HG03103 (cell line): Measurements from ENCODE around the gene CCDC9B.

Experiments
- ATAC-seq: cut with Tn5 transposase; IDR thresholded peaks from one replicate; pipeline ENCODE4 v1.9.1; 2021; ENCODE audit warnings: low read depth; ENCODE audit not compliant: unreplicated experiment

The CCDC9B gene

DNA sequence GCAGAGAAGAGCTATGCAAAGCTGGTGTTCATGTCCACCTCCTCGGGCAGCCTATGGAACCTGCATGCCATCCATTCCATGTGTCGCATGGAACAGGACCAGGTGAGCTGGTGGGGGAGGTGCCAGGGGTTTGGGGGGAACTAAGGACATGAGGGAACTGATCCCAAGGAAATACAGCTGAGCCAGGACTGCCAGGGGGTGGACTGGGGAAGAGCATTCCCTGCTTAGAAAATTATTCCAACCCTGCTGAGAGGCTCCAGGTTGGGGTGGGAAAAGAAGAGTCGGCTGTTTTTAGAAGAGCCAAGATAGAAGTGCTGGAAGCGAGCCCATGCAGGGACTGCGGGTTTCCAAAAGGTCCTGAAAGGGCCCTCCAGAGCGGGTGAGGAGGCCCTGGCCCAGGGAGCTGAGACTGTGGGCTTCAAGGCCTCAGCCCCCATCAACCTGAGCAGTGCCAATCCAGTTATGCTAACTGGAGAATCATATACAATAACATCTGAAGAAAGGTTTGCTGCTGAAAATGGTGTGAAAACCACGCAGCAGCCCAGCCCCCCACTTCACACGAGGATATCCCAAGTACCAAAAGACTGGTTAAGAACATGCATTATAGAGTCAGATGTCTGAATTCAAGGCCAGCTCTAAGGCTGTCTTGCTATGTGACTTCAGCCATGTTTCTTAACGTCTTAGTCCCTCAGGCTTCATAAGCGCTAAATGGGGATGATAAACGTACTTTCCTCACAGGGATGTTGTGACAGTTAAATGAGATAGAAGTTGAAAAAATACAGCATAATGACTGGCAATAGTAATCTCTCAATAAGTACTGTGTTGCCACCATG lies 25.1 kb upstream of the CCDC9B start:
- ATAC-seq: no peak

DNA sequence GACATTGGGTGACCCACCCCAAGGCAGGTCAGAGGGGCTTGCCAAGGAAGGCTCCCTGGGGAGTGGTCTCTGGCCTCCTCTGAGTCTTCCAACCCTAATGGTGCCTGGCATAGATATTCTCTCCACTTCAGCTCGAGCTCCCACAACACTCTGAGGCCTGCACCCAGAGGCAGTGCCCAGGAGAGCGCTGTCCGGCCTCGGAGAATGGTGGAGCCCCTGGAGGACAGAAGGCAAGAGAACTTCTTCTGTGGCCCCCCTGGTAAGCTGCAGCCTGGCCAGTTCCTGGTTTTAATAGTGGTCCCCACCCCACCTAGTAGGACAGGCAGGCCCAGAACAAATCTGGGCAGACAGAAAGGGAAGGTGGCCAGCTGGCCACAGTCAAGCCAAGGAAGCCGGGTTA lies 24.3 kb upstream of the CCDC9B start:
- ATAC-seq: no peak

DNA sequence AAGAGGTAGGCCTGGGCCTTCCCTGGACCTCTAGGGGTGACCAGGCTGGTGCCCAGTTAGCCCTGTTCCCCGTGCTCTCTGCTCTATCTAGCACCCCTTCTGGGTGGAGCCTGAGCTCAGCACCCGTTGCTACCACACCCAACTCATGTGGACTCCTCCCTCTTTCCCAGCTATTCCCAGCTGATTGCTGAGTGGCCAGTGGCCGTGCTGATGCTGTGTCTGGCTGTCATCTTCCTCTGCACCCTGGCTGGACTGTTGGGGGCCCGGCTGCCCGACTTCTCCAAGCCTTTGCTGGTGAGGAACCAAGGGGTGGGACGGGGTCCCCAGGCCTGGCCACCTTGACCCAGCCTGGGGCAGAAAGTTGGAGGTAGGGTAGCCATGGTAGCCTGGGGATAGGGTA lies 23.5 kb upstream of the CCDC9B start:
- no peak for ATAC-seq

DNA sequence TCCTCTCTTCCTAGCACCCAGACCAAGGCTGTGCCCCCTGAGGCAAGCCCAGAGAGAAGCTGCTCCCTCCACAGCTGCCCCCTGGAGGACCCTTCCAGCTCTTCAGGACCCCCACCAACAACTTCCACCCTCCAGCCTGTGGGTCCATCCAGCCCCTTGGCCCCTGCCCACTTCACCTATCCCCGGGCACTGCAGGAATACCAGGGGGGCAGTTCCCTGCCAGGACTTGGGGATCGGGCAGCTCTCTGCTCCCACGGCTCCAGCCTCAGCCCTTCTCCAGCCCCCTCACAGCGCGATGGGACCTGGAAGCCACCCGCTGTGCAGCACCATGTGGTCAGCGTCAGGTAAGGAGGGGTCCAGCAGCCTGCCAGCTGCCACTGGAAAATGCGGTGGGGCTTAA lies 22.9 kb upstream of the CCDC9B start:
- no peak for ATAC-seq

DNA sequence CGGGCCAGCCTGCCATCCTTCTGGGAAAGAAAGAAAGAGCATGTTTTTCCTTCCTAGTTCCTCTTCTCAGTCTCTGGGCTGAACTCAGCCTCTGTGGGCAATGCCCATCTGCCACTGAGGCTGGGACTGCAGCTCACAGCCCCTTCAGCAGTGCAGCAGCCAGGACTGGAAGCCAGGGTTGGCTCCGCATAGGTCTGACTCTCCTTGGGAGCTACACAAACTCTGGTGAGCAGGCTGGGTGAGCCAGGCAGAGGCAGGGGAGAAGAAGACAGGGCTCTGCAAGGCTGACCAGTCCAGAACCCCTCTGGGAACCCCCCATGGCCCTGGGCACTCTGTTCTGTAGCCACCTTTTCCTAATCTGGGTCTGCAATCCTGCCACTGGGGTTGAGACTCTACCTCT lies 20.9 kb upstream of the CCDC9B start:
- no peak for ATAC-seq

DNA sequence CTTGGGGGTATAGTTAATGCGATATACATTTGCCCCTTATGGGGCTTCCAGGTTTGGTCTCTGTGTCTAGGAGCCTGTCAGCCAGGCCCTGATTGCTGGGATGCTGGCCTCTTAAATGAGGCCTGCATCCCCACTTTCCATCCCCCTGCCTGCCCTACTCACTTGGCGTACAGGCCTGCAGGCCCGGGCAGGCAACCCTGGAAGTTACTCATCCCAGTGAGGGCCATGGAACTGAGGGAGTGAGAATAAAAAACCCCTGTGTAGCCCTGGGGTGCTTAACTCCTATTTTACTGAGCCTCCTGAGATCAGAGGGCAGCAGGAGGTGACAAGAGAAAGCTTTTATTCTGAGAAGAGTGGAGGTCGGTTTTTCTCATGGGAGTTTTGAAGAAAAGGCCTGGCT lies 19.3 kb upstream of the CCDC9B start:
- ATAC-seq: no peak

DNA sequence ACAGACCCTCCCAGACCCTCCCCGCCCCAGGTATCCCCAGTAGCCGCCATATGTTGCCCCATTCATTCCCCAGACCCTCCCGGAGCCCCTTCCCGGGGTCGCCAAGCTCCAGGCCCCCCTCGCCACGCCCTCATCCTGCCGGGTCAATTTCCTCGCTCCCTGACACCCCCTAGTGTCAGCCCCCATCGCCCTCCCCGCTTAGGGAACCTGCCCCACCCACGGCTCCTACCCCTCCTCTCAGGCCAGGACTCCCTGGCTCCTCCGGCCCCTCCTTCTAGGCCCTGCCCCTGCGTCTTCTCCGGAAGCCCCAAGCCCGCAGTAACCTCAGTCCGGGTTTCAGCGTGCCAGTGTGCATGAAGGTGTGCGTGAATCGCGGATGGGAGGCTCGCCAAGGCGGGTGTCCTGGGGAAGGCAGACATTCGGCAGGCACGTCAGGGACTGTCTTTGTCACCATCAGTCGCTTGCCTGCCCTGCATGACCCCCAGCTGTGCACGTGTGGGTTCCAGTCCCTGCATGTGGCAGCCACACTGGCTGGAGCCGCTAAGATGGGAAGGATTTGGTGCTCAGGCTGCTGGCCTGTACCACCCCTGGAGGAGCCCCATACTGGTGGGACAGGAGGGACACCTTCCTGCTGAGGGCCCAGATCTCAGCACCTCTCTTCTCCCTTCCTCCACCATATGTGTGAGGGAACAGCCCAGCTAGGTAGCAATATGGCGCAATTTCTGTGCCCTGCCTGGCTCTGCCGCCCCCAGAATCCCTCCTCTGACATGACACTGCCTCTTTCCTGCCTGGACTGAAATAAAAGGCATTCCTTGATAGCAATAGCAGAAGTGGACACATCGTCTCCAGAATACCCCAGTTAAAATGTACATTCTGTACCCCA lies 18.0 kb upstream of the CCDC9B start:
- ATAC-seq: peak; percentile 30

DNA sequence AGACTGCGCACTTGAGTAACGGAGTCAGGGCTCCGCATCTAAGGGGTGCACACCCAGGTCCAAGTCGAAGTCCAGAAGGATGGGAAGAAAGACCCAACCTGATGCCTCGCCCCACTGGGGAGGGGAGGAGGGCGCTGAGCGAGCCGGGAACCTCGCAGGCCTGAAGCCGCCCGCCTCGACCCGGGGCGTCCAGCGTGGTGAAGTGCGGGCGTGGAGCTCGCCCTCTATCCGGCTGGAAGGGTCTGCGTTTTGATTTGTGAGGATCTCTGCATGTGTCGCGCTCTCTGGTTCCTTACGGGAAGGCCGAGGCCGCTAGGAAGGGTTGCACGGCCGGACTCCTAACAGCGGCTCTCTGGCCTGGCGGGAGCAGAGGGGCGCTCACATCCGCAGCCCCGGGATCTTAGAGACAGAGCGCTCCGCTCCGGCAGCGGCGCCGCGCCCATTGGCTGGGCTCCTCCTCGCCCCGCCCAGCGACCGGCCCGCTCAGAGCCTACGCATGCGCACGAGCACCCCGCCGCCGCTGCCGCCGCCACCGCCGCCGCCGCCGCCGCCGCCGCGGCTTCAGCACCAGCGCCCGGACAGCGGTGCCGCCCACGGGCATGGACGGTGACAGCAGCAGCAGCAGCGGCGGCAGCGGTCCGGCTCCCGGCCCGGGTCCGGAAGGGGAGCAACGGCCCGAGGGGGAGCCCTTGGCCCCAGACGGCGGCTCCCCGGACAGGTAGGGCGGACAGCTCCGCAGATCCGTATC lies 17.2 kb upstream of the CCDC9B start, which contains the start of gene DISP2:
Gene DISP2 (plus strand): TSS at position 497 of the 748 bp plus-strand sequence. CDS start 103 bp downstream, at position 600.
- ATAC-seq: peak; percentile 80

DNA sequence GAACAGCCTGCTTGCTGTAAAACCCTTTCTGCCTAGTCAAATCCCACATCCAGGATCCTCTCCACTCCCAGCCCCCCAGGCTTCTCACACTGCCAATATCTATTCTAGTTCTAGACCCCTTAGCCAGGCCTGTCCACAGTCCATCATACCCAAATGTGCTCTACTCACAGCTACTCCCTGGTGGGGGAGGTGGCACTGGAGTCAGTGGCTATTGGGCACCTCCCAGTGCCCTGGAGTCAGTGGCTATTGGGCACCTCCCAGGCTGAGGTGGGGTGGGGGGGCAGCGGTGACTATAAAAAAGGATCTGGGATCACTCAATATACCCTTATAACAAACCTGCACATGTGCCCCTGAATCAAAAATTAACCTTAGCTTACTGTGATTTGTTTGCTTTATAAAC lies 16.5 kb upstream of the CCDC9B start:
- ATAC-seq: no peak

DNA sequence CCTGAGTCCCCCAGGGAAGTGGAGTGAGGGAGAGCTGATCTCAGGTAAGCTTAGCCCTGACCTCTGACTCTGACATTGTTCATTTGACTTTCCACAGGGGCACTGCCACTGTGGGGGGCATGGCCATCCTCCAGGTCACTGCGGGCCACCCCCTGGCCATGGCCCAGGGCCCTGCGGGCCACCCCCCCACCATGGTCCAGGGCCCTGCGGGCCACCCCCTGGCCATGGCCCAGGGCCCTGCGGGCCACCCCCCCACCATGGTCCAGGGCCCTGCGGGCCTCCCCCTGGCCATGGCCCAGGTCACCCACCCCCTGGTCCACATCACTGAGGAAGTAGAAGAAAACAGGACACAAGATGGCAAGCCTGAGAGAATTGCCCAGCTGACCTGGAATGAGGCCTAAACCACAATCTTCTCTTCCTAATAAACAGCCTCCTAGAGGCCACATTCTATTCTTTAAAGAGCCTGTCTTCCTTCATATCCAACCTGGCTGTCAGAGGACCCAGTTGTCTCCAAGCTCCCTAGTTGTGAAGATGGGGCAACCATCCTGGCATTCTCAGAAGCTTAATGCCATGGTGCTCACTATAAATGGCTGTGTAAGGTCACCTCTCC lies 15.3 kb upstream of the CCDC9B start:
- no peak for ATAC-seq

DNA sequence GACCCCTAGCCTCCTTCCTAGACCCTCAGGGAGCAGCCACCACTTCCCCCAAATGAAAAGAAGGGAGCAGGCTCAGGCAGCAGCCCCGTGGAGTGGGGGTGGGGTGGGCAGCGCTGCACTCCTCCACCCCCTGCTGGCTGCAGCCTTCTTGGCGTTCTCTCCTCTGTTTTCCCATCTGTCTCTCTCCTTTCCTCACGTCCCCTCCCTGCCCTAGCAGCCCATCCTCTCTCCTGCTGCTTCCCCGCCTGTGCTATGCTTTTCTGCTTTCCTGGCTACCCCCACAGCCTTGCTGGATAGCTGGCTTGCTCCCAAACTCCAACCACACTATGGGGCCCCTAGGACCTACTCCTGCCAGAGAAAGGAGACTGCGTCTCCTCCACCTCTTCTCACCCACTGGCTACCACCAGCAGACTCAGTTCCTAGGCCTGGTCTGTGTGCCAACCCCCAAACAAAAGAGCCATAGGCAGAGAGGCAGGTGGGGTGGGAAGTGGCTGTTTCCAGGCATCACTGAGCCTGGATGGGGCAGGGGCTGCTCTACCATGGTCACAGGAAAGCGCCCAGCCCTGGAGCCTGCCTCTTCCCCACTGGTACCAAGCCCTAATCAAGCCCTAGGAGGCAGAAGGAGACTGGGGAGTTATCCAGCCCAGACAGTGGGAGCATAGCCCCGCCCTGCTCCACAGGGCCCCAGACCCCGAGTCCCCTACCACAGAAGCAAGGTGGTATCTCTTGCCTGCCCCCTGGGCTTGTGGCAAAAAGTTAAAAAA lies 13.9 kb upstream of the CCDC9B start:
- ATAC-seq: no peak

DNA sequence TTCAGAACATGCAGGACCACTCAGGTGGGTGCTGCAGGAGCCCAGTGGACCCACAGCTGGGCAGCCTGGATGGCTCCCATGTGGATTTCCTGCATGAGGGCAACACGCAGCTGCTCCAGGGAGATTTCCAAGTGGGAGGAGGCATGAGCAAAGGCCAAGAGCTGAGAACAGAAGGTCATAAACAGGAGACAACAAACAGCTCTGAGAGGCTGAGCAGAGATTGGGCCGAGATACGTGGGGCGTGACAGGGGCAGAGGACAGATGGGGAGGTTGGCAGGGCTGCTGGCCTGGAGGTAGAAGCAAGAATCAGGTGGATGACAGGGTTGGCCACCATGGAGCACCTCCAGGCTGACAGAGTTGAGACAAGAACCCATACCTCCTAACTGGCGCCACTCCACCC lies 13.0 kb upstream of the CCDC9B start:
- ATAC-seq: no peak

DNA sequence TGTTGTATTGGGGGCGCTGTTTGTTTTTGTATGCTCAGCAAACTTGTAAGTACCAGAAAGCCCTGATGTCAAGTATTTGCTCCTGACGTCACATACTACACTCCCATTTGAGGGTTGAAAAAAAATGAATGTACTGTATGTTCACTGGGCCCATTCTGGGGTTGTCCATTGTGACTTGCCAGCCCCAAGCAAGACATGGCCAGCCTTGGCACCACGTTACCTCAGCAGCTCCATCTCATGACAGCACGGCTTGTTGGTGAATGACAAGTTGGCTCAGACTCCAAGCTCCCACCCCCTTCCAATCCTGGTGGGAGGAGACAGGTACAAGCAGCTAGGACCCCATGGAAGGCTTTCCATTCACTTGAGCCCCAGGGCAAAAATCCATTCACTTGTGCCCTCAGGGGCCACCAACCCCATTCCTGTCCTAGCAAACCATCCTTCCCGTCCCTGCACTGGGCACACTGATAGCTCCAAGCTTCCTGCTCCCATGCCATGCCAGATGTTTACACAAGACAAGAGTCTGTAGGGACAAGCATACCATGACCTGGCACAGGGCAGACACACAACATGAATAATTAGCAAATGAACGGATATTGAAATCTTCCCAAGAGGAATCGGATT lies 11.7 kb upstream of the CCDC9B start:
- ATAC-seq: no peak

DNA sequence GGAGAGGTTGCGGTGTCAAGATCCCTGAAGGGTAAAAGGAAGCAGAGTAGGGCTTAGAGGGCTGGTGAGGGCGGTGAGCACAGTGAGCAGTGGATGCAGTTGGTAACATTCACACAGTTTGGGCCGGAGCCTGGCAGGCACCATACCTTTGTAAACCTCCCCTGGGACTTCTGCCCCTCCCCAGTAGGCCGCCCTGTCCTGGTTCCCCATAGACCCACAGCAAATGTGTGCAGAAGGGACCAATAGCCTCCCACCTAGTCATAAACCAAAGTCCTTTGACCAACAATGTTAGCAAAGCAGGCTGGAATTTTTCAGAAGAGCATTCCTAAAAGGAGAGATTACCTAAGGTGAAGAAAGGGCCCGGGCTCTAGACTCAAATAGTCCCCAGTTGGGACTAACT lies 8.4 kb upstream of the CCDC9B start:
- no peak for ATAC-seq

DNA sequence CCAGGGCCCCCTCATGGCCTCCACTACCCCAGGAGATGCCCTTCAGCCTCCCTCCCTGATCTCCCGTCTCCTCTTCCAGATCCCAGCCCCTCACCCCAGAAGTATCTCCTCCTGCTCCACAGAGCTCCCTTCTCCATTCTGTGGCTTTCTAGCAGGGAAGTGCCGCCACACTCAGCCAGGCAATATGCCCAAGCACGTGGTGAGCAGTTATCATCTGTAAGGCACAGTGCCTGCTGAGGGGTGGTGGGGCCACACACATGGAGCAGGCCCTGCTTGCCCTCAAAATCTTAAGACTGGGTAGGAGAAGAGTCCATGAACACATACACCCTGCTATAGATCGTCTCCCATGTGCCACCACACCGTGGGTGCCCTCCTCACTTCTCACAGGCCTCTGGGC lies 7.7 kb upstream of the CCDC9B start:
- no peak for ATAC-seq

DNA sequence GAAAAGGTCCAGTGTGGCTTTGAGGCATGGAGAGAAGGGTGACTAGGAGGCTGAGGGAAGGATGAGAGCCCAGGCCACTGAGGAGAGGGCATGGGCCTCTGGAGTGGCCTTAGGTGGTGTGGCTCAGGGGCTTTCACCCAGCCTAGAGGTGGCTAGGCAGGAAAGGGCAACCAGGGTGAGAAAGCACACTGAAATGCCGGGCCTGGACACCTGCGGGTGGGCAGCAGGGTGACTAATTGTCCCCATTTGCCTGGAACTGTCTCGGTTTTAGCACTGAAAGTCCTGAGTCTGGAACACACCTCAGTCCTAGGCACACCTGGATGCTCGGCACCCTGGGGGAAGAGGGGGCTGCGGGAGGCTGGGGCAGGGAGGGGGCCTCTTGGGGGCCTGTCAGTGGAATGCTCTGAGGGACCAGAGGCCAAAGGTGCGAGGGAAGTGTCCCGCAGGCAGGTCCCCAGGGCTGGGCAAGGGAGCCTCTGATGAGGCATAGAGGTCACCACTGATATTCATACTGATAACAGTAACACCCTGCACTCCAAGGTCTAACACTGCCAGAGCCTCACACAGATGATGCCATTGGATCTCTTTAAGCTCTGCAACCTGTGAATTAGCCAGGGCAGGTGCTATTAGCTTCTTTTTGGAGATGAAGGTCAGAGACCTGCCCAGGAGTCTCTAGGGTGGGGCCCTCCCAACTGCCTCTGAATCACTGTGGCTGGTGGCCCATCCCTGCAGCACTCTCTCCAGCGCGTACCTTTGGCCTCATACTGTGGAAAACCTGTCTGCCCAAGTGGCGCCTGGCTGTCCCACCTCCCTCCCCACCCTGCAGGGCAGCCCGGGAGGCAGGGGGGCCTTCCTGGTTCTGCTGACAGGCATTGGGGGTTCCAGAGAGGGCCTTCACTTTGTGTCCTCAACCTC lies 7.1 kb upstream of the CCDC9B start:
- no peak for ATAC-seq

DNA sequence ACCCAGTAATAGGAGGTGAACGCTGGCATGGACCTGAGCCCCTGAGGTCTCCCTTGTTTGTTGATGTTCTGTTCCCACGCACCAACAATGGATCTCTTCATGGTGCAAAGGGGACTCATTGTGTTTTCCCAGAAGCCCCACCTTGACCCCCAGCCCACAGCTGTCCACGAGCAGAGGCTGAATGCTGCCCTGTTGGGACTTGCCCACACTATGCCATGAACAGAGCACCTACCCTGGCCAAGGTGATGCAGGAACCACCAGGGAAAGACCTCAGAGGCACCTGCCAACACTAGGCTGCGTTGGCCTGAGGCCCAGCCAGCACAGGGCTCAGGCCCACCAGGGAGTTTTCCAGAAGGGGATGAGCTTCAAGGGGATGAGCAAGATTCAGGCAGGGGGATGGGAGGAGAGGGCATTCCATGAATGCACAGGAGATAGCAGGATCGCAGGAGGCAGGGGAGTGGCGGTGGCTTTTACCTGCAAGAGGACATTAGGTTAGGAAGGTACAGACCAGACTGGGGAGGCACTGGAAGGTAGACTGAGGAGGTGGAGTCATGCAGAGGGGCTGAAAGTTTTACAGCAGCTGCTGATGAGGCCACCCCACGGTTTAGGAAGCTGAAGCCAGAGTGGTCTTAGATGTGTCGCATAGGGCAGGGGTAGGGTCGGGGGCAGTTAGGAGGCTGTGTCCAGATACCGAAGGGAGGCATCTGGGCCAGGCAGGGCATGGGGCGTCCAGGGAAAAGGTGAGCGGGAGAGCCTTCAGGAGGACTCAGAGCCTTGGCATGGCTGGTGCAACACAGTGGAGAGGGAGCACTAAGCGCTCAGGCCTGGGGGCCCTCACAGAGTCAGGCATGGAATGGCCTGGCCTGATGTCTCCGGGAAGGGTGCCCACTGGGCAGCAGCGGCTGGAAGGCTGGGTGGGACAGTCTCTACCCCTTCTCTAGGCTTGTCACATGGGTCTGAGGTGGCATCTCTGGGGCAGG lies 6.1 kb upstream of the CCDC9B start:
- no peak for ATAC-seq
